Measurements from ENCODE around the gene EXOC7.

EXOC7 gene

GRCh38 chr17:76088041-76088867 is 15.3 kb downstream of the EXOC7 start:
- no peaks in the 10 kb centered on the region for H3K27me3 ChIP-seq (ENCODE audit: insufficient read depth, low read depth, severe bottlenecking)
- no peaks in the 10 kb centered on the region for H3K9me3 ChIP-seq (ENCODE audit: severe bottlenecking)
- peak; percentile 63 for DNase-seq
- H3K4me3 ChIP-seq (ENCODE audit: low read depth, low read length): no peak overlapping the region
- peaks cover 99% of the 10 kb centered on the region for H3K36me3 ChIP-seq
- no peak overlapping the region for H3K27ac ChIP-seq
- peak; percentile 61 for TF ChIP-seq CTCF (IDR thresholded peaks at IDR 0.05; ENCODE audit: low read depth, low read length)

- H3K27ac ChIP-seq: no peak overlapping the region
- peaks cover 97% of the 10 kb centered on the region for H3K36me3 ChIP-seq
- DNase-seq: no peak
- H3K27me3 ChIP-seq (ENCODE audit: insufficient read depth, low read depth, severe bottlenecking): no peaks in the 10 kb centered on the region
- no peak for TF ChIP-seq CTCF (IDR thresholded peaks at IDR 0.05; ENCODE audit: low read depth, low read length)
- H3K9me3 ChIP-seq (ENCODE audit: severe bottlenecking): no peaks in the 10 kb centered on the region
- no peak overlapping the region for H3K4me3 ChIP-seq (ENCODE audit: low read depth, low read length)
Measured at GRCh38 chr17:76087531-76087930, 16.1 kb downstream of the EXOC7 start.

- Histone ChIP-seq H3K36me3 (peaks cover 95% of the 10 kb centered on the region), H3K9me3 (ENCODE audit: severe bottlenecking) (no peaks in the 10 kb centered on the region), H3K27ac (no peak overlapping the region), H3K27me3 (ENCODE audit: insufficient read depth, low read depth, severe bottlenecking) (no peaks in the 10 kb centered on the region), H3K4me3 (ENCODE audit: low read depth, low read length) (no peak overlapping the region)
- TF ChIP-seq CTCF (IDR thresholded peaks at IDR 0.05; ENCODE audit: low read depth, low read length): no peak
- no peak for DNase-seq
Measured at GRCh38 chr17:76086384-76086783, 17.2 kb downstream of the EXOC7 start.

- H3K27ac ChIP-seq: no peak overlapping the region
- TF ChIP-seq CTCF (IDR thresholded peaks at IDR 0.05; ENCODE audit: low read depth, low read length): no peak
- H3K27me3 ChIP-seq (ENCODE audit: insufficient read depth, low read depth, severe bottlenecking): no peaks in the 10 kb centered on the region
- no peaks in the 10 kb centered on the region for H3K9me3 ChIP-seq (ENCODE audit: severe bottlenecking)
- DNase-seq: no peak
- H3K36me3 ChIP-seq: peaks cover 90% of the 10 kb centered on the region
- H3K4me3 ChIP-seq (ENCODE audit: low read depth, low read length): no peak overlapping the region
Measured at GRCh38 chr17:76085731-76086366, 17.7 kb downstream of the EXOC7 start.

- H3K27me3 ChIP-seq (ENCODE audit: insufficient read depth, low read depth, severe bottlenecking): no peaks in the 10 kb centered on the region
- H3K27ac ChIP-seq: peak overlapping the region; percentile 26; the same call in 1 of the 2 replicates
- TF ChIP-seq CTCF (IDR thresholded peaks at IDR 0.05; ENCODE audit: low read depth, low read length): no peak
- no peaks in the 10 kb centered on the region for H3K9me3 ChIP-seq (ENCODE audit: severe bottlenecking)
- peaks cover 83% of the 10 kb centered on the region for H3K36me3 ChIP-seq
- H3K4me3 ChIP-seq (ENCODE audit: low read depth, low read length): no peak overlapping the region
- no peak for DNase-seq
Measured at GRCh38 chr17:76085066-76085730, 18.4 kb downstream of the EXOC7 start.
